ENCODE results near the gene DBN1.

DNA sequence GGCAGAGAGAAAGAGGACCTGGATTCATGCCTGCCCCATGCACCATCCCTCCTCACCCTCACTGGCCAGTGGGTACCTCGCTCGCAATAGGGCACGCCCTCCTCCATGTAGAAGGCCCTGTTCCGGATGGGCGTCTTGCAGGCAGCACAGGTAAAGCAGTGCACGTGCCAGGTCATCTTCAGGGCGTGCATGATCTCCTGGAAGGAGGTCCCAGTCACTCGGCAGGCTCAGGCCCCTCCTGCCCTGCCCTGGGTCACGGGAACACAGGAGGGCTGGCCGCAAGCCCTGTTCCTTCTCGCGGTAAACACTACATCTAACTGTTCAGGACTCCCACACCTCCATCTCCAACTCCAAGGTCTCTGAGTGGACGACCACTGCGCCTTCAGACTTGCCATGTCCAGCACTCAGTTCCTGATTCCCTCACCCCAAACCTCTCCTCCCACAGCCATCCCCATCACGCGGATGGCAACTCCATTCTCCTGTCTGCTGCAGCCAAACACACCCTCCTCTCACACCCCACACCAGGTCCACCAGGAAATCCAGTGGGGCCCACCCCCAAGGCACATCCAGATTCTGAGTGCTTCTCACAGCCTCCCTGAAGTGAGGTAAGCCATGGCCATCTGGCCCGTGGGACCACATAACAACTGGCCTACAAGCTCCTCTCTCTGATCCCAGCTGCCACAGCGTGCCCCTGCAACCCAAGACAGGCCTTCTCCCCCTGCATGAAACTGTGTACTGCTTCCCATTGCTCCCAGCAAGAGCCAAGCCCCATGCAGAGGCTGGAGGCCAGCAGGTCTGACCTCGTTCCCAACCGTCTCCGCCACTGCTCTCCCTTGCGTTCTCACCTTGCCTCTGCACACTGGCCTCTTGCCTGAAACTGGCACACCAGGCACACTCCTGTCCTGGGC is 10.8 kb upstream of the DBN1 start:
- TF ChIP-seq, protein P1, sequence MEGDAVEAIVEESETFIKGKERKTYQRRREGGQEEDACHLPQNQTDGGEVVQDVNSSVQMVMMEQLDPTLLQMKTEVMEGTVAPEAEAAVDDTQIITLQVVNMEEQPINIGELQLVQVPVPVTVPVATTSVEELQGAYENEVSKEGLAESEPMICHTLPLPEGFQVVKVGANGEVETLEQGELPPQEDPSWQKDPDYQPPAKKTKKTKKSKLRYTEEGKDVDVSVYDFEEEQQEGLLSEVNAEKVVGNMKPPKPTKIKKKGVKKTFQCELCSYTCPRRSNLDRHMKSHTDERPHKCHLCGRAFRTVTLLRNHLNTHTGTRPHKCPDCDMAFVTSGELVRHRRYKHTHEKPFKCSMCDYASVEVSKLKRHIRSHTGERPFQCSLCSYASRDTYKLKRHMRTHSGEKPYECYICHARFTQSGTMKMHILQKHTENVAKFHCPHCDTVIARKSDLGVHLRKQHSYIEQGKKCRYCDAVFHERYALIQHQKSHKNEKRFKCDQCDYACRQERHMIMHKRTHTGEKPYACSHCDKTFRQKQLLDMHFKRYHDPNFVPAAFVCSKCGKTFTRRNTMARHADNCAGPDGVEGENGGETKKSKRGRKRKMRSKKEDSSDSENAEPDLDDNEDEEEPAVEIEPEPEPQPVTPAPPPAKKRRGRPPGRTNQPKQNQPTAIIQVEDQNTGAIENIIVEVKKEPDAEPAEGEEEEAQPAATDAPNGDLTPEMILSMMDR (IDR thresholded peaks at IDR 0.05) = no peak
- no peak for TF ChIP-seq EZH2 (IDR thresholded peaks at IDR 0.05; ENCODE audit: borderline replicate concordance, insufficient read depth, low read depth, low read length, poor library complexity, severe bottlenecking)

Measured in B cell (primary cell).